Activated naive CD4-positive, alpha-beta T cell treated with anti-CD3 and anti-CD28 coated beads for 36 hours (primary cell): ENCODE measurements around the gene PYHIN1. TPM values are rescaled to one million over a fixed set of nuclear protein-coding genes. Genes with fewer than 3 reads are reported as not detected.

ENCODE experiments used
- CTCF ChIA-PET: fragments of 350-600 bp; sonication (Branson Sonifier 250); formaldehyde crosslinking; loops from one replicate; lab custom pipeline; 2021; ENCODE audit warnings: antibody characterized with exemption; lab: Charles Lee
- DNase-seq: peaks from one replicate; pipeline ENCODE4 v3.0.0-alpha.2; 2020
- H3K27ac Mint-ChIP-seq: one replicate; pipeline ENCODE4 v1.8.0; 2021; ENCODE audit warnings: mild to moderate bottlenecking, mixed read lengths
- H3K27me3 Mint-ChIP-seq: one replicate; pipeline ENCODE4 v1.8.0; 2021; ENCODE audit warnings: low read depth, mixed read lengths
- H3K36me3 Mint-ChIP-seq: one replicate; pipeline ENCODE4 v1.8.0; 2021; ENCODE audit warnings: low read depth, mixed read lengths
- H3K4me1 Mint-ChIP-seq: one replicate; pipeline ENCODE4 v1.8.0; 2021; ENCODE audit warnings: low read depth, mixed read lengths
- H3K4me3 Mint-ChIP-seq: one replicate; pipeline ENCODE4 v1.8.0; 2021; ENCODE audit warnings: mild to moderate bottlenecking, moderate library complexity, mixed read lengths
- H3K9me3 Mint-ChIP-seq: one replicate; pipeline ENCODE4 v1.8.0; 2021; ENCODE audit warnings: mixed read lengths
- intact Hi-C: fragments of 100-400 bp; cut with micrococcal nuclease; formaldehyde crosslinking; loops from one replicate; pipeline ENCODE4 v1.15.1; 2023
- total RNA-seq, 2 experiments: library from RNA; stranded (reverse); gene quantifications; one replicate each; pipeline ENCODE4 v1.2.3, GENCODE V29; 2021

Gene PYHIN1
- total RNA-seq, 2 experiments from 2014 or later, result 4.1 to 4.4 TPM

GRCh38 chr1:158945061-158945460 lies 13.7 kb downstream of the PYHIN1 start:
- DNase-seq, result no peak
- Mint-ChIP-seq H3K36me3 (peaks cover 13% of the 10 kb centered on the region), H3K27me3 (no peaks in the 10 kb centered on the region), H3K27ac (no peak overlapping the region), H3K9me3 (no peaks in the 10 kb centered on the region), H3K4me3 (no peak overlapping the region), H3K4me1 (peaks cover 6% of the 10 kb centered on the region)
- CTCF ChIA-PET, result no interaction called here
- intact Hi-C loops, result no loop called here

GRCh38 chr1:158946785-158947184 lies 15.4 kb downstream of the PYHIN1 start:
- intact Hi-C loops, result no loop called here

GRCh38 chr1:158951956-158952355 lies 20.6 kb downstream of the PYHIN1 start:
- intact Hi-C loops, result no loop called here
- Mint-ChIP-seq H3K27me3 (no peaks in the 10 kb centered on the region), H3K27ac (no peak overlapping the region), H3K36me3 (peaks cover 24% of the 10 kb centered on the region), H3K9me3 (no peaks in the 10 kb centered on the region), H3K4me3 (no peak overlapping the region), H3K4me1 (no peaks in the 10 kb centered on the region)
- CTCF ChIA-PET, result no interaction called here
- DNase-seq, result no peak

More at GRCh38 chr1:158946785-158947184, 15.4 kb downstream of the PYHIN1 start:
- peaks cover 6% of the 10 kb centered on the region for H3K4me1 Mint-ChIP-seq
- no peak for DNase-seq
- no peak overlapping the region for H3K4me3 Mint-ChIP-seq
- H3K36me3 Mint-ChIP-seq, result peaks cover 19% of the 10 kb centered on the region
- CTCF ChIA-PET, result no interaction called here
- no peaks in the 10 kb centered on the region for H3K27me3 Mint-ChIP-seq
- H3K27ac Mint-ChIP-seq, result no peak overlapping the region
- H3K9me3 Mint-ChIP-seq, result no peaks in the 10 kb centered on the region

GRCh38 chr1:158952416-158952815 lies 21.1 kb downstream of the PYHIN1 start:
- CTCF ChIA-PET, result no interaction called here
- Mint-ChIP-seq H3K9me3 (no peaks in the 10 kb centered on the region), H3K4me1 (no peaks in the 10 kb centered on the region), H3K36me3 (peaks cover 22% of the 10 kb centered on the region), H3K27me3 (no peaks in the 10 kb centered on the region), H3K4me3 (no peak overlapping the region), H3K27ac (no peak overlapping the region)
- DNase-seq, result no peak
- intact Hi-C loops, result no loop called here

GRCh38 chr1:158961178-158961577 lies 29.8 kb downstream of the PYHIN1 start:
- DNase-seq, result no peak
- intact Hi-C loops, result loop anchor here (2.0 to 10.0 kb wide), 3 partner anchors 22 to 586 kb away; no protein-coding TSS in a partner anchor
- peaks cover 3% of the 10 kb centered on the region for H3K27me3 Mint-ChIP-seq
- CTCF ChIA-PET, result no interaction called here
- peaks cover 7% of the 10 kb centered on the region for H3K36me3 Mint-ChIP-seq
- H3K27ac Mint-ChIP-seq, result no peak overlapping the region
- H3K4me3 Mint-ChIP-seq, result no peak overlapping the region
- H3K4me1 Mint-ChIP-seq, result peaks cover 6% of the 10 kb centered on the region
- H3K9me3 Mint-ChIP-seq, result peaks cover 5% of the 10 kb centered on the region

GRCh38 chr1:158962983-158963382 lies 31.6 kb downstream of the PYHIN1 start:
- DNase-seq, result no peak
- peaks cover 8% of the 10 kb centered on the region for H3K36me3 Mint-ChIP-seq

GRCh38 chr1:158969166-158969565 lies 37.8 kb downstream of the PYHIN1 start:
- Mint-ChIP-seq H3K9me3 (peaks cover 11% of the 10 kb centered on the region), H3K36me3 (peaks cover 4% of the 10 kb centered on the region), H3K4me3 (no peak overlapping the region), H3K4me1 (peaks cover 33% of the 10 kb centered on the region), H3K27ac (peak overlapping the region; percentile 89), H3K27me3 (peaks cover 5% of the 10 kb centered on the region)
- CTCF ChIA-PET, result interaction anchor here (0.8 kb wide), 1 partner anchor 109 kb away, joined by 3 read pairs; no protein-coding TSS in a partner anchor
- no peak for DNase-seq
- intact Hi-C loops, result loop anchor here (1.0 to 10.0 kb wide), 8 partner anchors 29 to 594 kb away; partner anchors contain the start of gene IFI16

More at GRCh38 chr1:158962983-158963382, 31.6 kb downstream of the PYHIN1 start:
- intact Hi-C loops, result loop anchor here (10.0 kb wide), 1 partner anchor 588 kb away; no protein-coding TSS in a partner anchor
- Mint-ChIP-seq H3K9me3 (peaks cover 11% of the 10 kb centered on the region), H3K27me3 (peaks cover 5% of the 10 kb centered on the region), H3K4me3 (no peak overlapping the region), H3K27ac (no peak overlapping the region), H3K4me1 (peaks cover 15% of the 10 kb centered on the region)
- CTCF ChIA-PET, result no interaction called here

GRCh38 chr1:158969855-158970254 lies 38.5 kb downstream of the PYHIN1 start:
- Mint-ChIP-seq H3K27me3 (peaks cover 5% of the 10 kb centered on the region), H3K4me1 (peaks cover 35% of the 10 kb centered on the region), H3K4me3 (no peak overlapping the region), H3K9me3 (peaks cover 11% of the 10 kb centered on the region), H3K27ac (peak overlapping the region; percentile 89), H3K36me3 (peaks cover 4% of the 10 kb centered on the region)
- CTCF ChIA-PET, result interaction anchor here (0.6 kb wide), 1 partner anchor 144 kb away, joined by 3 read pairs; no protein-coding TSS in a partner anchor
- DNase-seq, result peak; percentile 30
- intact Hi-C loops, result loop anchor here (1.0 to 10.0 kb wide), 8 partner anchors 28 to 595 kb away; partner anchors contain the start of gene IFI16

- Mint-ChIP-seq H3K27ac (peak overlapping the region; percentile 15), H3K4me3 (no peak overlapping the region), H3K4me1 (peaks cover 41% of the 10 kb centered on the region), H3K27me3 (no peaks in the 10 kb centered on the region), H3K9me3 (peaks cover 3% of the 10 kb centered on the region), H3K36me3 (peaks cover 3% of the 10 kb centered on the region)
- peak; percentile 54 for DNase-seq
- intact Hi-C loops, result no loop called here
- CTCF ChIA-PET, result no interaction called here
These were observed 41.5 kb downstream of the PYHIN1 start for GRCh38 chr1:158972841-158973240.

GRCh38 chr1:158976219-158976618 lies 44.9 kb downstream of the PYHIN1 start:
- no peak for DNase-seq
- CTCF ChIA-PET, result no interaction called here
- intact Hi-C loops, result no loop called here
- Mint-ChIP-seq H3K36me3 (peaks cover 8% of the 10 kb centered on the region), H3K9me3 (peaks cover 9% of the 10 kb centered on the region), H3K4me3 (no peak overlapping the region), H3K27ac (no peak overlapping the region), H3K27me3 (no peaks in the 10 kb centered on the region), H3K4me1 (peaks cover 27% of the 10 kb centered on the region)

- H3K4me1 Mint-ChIP-seq, result peaks cover 23% of the 10 kb centered on the region
- peaks cover 18% of the 10 kb centered on the region for H3K9me3 Mint-ChIP-seq
- H3K27ac Mint-ChIP-seq, result no peak overlapping the region
- CTCF ChIA-PET, result interaction anchor here (0.6 to 1.2 kb wide), 3 partner anchors 20 to 425 kb away, joined by 3 to 5 read pairs (median 3); no protein-coding TSS in a partner anchor
- intact Hi-C loops, result no loop called here
- no peak for DNase-seq
- peaks cover 18% of the 10 kb centered on the region for H3K36me3 Mint-ChIP-seq
- H3K4me3 Mint-ChIP-seq, result no peak overlapping the region
- H3K27me3 Mint-ChIP-seq, result peaks cover 3% of the 10 kb centered on the region
These were observed 47.4 kb downstream of the PYHIN1 start for GRCh38 chr1:158978730-158979129.

- peaks cover 3% of the 10 kb centered on the region for H3K27me3 Mint-ChIP-seq
- H3K36me3 Mint-ChIP-seq, result peaks cover 18% of the 10 kb centered on the region
- no peak overlapping the region for H3K4me3 Mint-ChIP-seq
- H3K4me1 Mint-ChIP-seq, result peaks cover 23% of the 10 kb centered on the region
- CTCF ChIA-PET, result interaction anchor here (0.9 to 1.2 kb wide), 2 partner anchors 19 to 37 kb away, joined by 3 to 5 read pairs; no protein-coding TSS in a partner anchor
- H3K9me3 Mint-ChIP-seq, result peaks cover 19% of the 10 kb centered on the region
- no peak overlapping the region for H3K27ac Mint-ChIP-seq
- no peak for DNase-seq
- intact Hi-C loops, result no loop called here
These were observed 47.9 kb downstream of the PYHIN1 start for GRCh38 chr1:158979229-158979628.

GRCh38 chr1:158983235-158983634 lies 51.9 kb downstream of the PYHIN1 start:
- no peak for DNase-seq
- peaks cover 7% of the 10 kb centered on the region for H3K4me1 Mint-ChIP-seq
- intact Hi-C loops, result loop anchor here (2.0 kb wide), 1 partner anchor 22 kb away; no protein-coding TSS in a partner anchor
- peaks cover 25% of the 10 kb centered on the region for H3K36me3 Mint-ChIP-seq
- peaks cover 3% of the 10 kb centered on the region for H3K27me3 Mint-ChIP-seq
- H3K27ac Mint-ChIP-seq, result no peak overlapping the region
- peaks cover 27% of the 10 kb centered on the region for H3K9me3 Mint-ChIP-seq
- CTCF ChIA-PET, result no interaction called here
- no peak overlapping the region for H3K4me3 Mint-ChIP-seq
